Neural cell (in vitro differentiated cells): ENCODE data around the gene KRTAP4-8. TPM values are rescaled to one million over a fixed set of nuclear protein-coding genes. Genes with fewer than 3 reads are reported as not detected.
"Not testable (repeated sequence)": the region's sequence is repeated elsewhere in the genome, so short reads cannot be mapped to it uniquely, and the experiment has no call there.

Source experiments
- H2AFZ ChIP-seq: fragments of 200-600, 300-800 bp; sonication (generic), shearing (Covaris generic); 2 replicates; pipeline ENCODE4 v1.6.0; 2014; ENCODE audit warnings: low read depth, mild to moderate bottlenecking, antibody characterized with exemption, low read length, moderate library complexity
- H3F3A ChIP-seq: fragments of 200-600 bp; shearing (Covaris generic); 2 replicates; pipeline ENCODE4 v1.6.1; 2016; ENCODE audit warnings: mild to moderate bottlenecking, moderate library complexity, mixed read lengths, antibody characterized with exemption, low read length; ENCODE audit not compliant: insufficient read depth, poor library complexity, severe bottlenecking
- H3K27ac ChIP-seq: fragments of 200-600, 300-800 bp; sonication (generic), shearing (Covaris generic); 2 replicates; pipeline ENCODE4 v1.5.1; 2014; ENCODE audit warnings: mild to moderate bottlenecking, low read length, moderate library complexity
- H3K27me3 ChIP-seq: fragments of 300-800, 200-600 bp; sonication (generic), shearing (Covaris generic); 2 replicates; pipeline ENCODE4 v1.6.0; 2014; ENCODE audit warnings: mild to moderate bottlenecking, low read depth, low read length, moderate library complexity; ENCODE audit not compliant: insufficient read depth
- H3K36me3 ChIP-seq: fragments of 300-800, 200-600 bp; sonication (generic), shearing (Covaris generic); 2 replicates; pipeline ENCODE4 v1.5.1; 2014; ENCODE audit warnings: mild to moderate bottlenecking, antibody characterized with exemption, low read length, moderate library complexity; ENCODE audit not compliant: insufficient read depth
- H3K4me2 ChIP-seq: fragments of 300-800, 200-600 bp; sonication (generic), shearing (Covaris generic); 2 replicates; pipeline ENCODE4 v1.6.0; 2014; ENCODE audit warnings: mild to moderate bottlenecking, low read length
- H3K4me3 ChIP-seq: fragments of 300-800, 200-600 bp; sonication (generic), shearing (Covaris generic); 2 replicates; pipeline ENCODE4 v1.5.1; 2014; ENCODE audit warnings: mild to moderate bottlenecking, low read length, moderate library complexity
- H3K79me2 ChIP-seq: fragments of 200-600 bp; shearing (Covaris generic); replicated peaks from 2 replicates; pipeline ENCODE4 v1.6.0; 2014; ENCODE audit warnings: mild to moderate bottlenecking, low read length, moderate library complexity; ENCODE audit not compliant: insufficient read depth
- H3K9ac ChIP-seq: fragments of 300-800, 200-600 bp; sonication (generic), shearing (Covaris generic); 2 replicates; pipeline ENCODE4 v1.6.1; 2016; ENCODE audit warnings: mild to moderate bottlenecking, low read length, mixed read lengths
- H3K9me2 ChIP-seq: fragments of 200-600 bp; shearing (Covaris generic); 2 replicates; pipeline ENCODE4 v1.6.1; 2016; ENCODE audit warnings: mild to moderate bottlenecking, low read length, mixed read lengths; ENCODE audit not compliant: insufficient read depth
- H3K9me3 ChIP-seq: fragments of 200-600, 300-800 bp; sonication (generic), shearing (Covaris generic); 2 replicates; pipeline ENCODE4 v1.6.1; 2016; ENCODE audit warnings: mild to moderate bottlenecking, mixed run types, low read length, moderate library complexity, mixed read lengths
- H4K20me1 ChIP-seq: fragments of 200-600 bp; shearing (Covaris generic); 2 replicates; pipeline ENCODE4 v1.6.1; 2016; ENCODE audit warnings: mild to moderate bottlenecking, mixed run types; ENCODE audit not compliant: insufficient read depth
- CTCF ChIP-seq: fragments of 450-650 bp; IDR thresholded peaks from 2 replicates; pipeline ENCODE4 v1.5.1; 2014; ENCODE audit warnings: antibody characterized with exemption, mild to moderate bottlenecking, moderate library complexity; ENCODE audit not compliant: poor library complexity, severe bottlenecking
- EP300 ChIP-seq: fragments of 450-650 bp; conservative IDR thresholded peaks from 2 replicates; pipeline ENCODE4 v1.6.1; 2014; ENCODE audit warnings: antibody characterized with exemption, mild to moderate bottlenecking, moderate library complexity; ENCODE audit not compliant: poor library complexity, severe bottlenecking
- EZH2 ChIP-seq: fragments of 200-600, 300-800 bp; shearing (Covaris generic), sonication (generic); IDR thresholded peaks from 2 replicates; pipeline ENCODE4 v1.6.1; 2014; ENCODE audit warnings: antibody characterized with exemption, low read length, borderline replicate concordance, mild to moderate bottlenecking; ENCODE audit not compliant: insufficient read depth, poor library complexity, severe bottlenecking
- MXI1 ChIP-seq: fragments of 450-650 bp; conservative IDR thresholded peaks from 2 replicates; pipeline ENCODE4 v1.6.1; 2014; ENCODE audit warnings: antibody characterized with exemption, mild to moderate bottlenecking; ENCODE audit not compliant: poor library complexity, severe bottlenecking
- POLR2AphosphoS5 ChIP-seq: IDR thresholded peaks from 2 replicates; pipeline ENCODE4 v1.6.1; 2012
- RAD21 ChIP-seq: fragments of 450-650 bp; conservative IDR thresholded peaks from 2 replicates; pipeline ENCODE4 v1.6.1; 2014; ENCODE audit warnings: antibody characterized with exemption, mild to moderate bottlenecking, moderate library complexity
- SMC3 ChIP-seq: fragments of 450-650 bp; conservative IDR thresholded peaks from 2 replicates; pipeline ENCODE4 v1.6.1; 2014; ENCODE audit warnings: antibody characterized with exemption, mild to moderate bottlenecking, moderate library complexity; ENCODE audit not compliant: poor library complexity
- TAF1 ChIP-seq: IDR thresholded peaks from 2 replicates; pipeline ENCODE4 v1.6.1; 2012; ENCODE audit warnings: low read depth
- polyA plus RNA-seq: library from polyadenylated mRNA; depleted of rRNA; stranded (reverse); fragments of >200 nt; gene quantifications from 2 replicates; pipeline ENCODE4 v1.2.3, GENCODE V29; 2014
- TF ChIP-seq, protein P1 (sequence below): IDR thresholded peaks from 2 replicates; pipeline ENCODE4 v1.6.1; 2012; ENCODE audit warnings: borderline replicate concordance

Gene KRTAP4-8
- polyA plus RNA-seq, 1 donor from 2014 or later: not detected

DNA sequence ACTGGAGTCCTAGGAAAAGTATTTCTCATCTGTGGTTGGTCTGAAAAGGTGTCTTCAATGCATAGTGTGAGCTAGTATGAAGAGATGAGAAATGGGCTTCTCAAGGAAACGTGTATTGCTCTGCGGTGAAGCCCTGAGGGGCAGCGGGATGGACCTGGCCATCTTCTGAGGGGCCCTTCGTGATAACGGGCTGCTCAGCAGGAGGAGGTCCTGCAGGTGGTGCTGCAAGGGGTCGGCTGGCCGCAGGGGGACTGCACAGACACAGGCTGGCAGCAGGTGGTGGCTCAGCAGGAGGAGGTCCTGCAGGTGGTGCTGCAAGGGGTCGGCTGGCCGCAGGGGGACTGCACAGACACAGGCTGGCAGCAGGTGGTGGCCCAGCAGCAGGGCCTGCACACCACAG lies 43.4 kb downstream of the KRTAP4-8 start:
- H3K4me3 ChIP-seq, H3K27me3 ChIP-seq, H3K9me3 ChIP-seq, H3K9ac ChIP-seq, H3K27ac ChIP-seq, H2AFZ ChIP-seq, H3K4me2 ChIP-seq, H3F3A ChIP-seq, H3K79me2 ChIP-seq, H4K20me1 ChIP-seq, H3K36me3 ChIP-seq, H3K9me2 ChIP-seq: not testable (repeated sequence)

DNA sequence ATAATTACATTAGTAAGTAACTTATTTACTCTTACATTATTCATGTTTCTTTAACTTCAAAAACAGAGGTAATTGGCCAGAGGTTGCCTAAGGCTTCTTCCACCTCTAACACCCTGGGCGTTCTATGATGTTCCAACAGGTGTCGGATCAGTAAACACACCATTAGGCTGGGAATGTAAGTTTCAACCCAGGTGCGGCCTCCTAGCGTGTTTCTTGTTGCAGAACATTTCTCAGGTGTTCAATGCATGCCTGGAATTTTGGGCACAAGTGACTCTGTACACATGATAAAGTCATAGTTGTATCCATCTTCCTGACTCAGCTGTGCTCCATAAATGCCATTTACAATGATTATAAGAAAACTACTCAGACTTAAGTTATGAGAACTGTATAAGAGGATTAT lies 43.9 kb downstream of the KRTAP4-8 start:
- Histone ChIP-seq H3F3A (no peaks in the 10 kb centered on the region), H3K9ac (no peak overlapping the region), H3K36me3 (no peaks in the 10 kb centered on the region), H3K4me3 (no peak overlapping the region), H3K9me2 (no peaks in the 10 kb centered on the region), H3K79me2 (no peaks in the 10 kb centered on the region), H4K20me1 (no peaks in the 10 kb centered on the region), H3K27me3 (no peaks in the 10 kb centered on the region), H3K4me2 (no peak overlapping the region), H3K27ac (no peak overlapping the region), H3K9me3 (no peaks in the 10 kb centered on the region), H2AFZ (no peak overlapping the region)
- TF ChIP-seq EP300 (no peak), CTCF (no peak), RAD21 (no peak), POLR2AphosphoS5 (no peak), EZH2 (no peak), SMC3 (no peak), TAF1 (no peak)
- TF ChIP-seq, protein P1, sequence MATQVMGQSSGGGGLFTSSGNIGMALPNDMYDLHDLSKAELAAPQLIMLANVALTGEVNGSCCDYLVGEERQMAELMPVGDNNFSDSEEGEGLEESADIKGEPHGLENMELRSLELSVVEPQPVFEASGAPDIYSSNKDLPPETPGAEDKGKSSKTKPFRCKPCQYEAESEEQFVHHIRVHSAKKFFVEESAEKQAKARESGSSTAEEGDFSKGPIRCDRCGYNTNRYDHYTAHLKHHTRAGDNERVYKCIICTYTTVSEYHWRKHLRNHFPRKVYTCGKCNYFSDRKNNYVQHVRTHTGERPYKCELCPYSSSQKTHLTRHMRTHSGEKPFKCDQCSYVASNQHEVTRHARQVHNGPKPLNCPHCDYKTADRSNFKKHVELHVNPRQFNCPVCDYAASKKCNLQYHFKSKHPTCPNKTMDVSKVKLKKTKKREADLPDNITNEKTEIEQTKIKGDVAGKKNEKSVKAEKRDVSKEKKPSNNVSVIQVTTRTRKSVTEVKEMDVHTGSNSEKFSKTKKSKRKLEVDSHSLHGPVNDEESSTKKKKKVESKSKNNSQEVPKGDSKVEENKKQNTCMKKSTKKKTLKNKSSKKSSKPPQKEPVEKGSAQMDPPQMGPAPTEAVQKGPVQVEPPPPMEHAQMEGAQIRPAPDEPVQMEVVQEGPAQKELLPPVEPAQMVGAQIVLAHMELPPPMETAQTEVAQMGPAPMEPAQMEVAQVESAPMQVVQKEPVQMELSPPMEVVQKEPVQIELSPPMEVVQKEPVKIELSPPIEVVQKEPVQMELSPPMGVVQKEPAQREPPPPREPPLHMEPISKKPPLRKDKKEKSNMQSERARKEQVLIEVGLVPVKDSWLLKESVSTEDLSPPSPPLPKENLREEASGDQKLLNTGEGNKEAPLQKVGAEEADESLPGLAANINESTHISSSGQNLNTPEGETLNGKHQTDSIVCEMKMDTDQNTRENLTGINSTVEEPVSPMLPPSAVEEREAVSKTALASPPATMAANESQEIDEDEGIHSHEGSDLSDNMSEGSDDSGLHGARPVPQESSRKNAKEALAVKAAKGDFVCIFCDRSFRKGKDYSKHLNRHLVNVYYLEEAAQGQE: no peak

- H3K9me3 ChIP-seq: no peaks in the 10 kb centered on the region
- H3K4me3 ChIP-seq: no peak overlapping the region
- H3K4me2 ChIP-seq: no peak overlapping the region
- no peaks in the 10 kb centered on the region for H3K79me2 ChIP-seq
- H2AFZ ChIP-seq: no peak overlapping the region
- H4K20me1 ChIP-seq: no peaks in the 10 kb centered on the region
- no peaks in the 10 kb centered on the region for H3K9me2 ChIP-seq
- no peaks in the 10 kb centered on the region for H3K36me3 ChIP-seq
- no peak overlapping the region for H3K9ac ChIP-seq
- no peak for TF ChIP-seq SMC3
- no peak for TF ChIP-seq CTCF
- no peak for TF ChIP-seq EZH2
- no peak for TF ChIP-seq EP300
- TF ChIP-seq MXI1: no peak
- no peak for TF ChIP-seq POLR2AphosphoS5
- TF ChIP-seq RAD21: no peak
- TF ChIP-seq, protein P1: no peak
- TF ChIP-seq TAF1: no peak
- no peak overlapping the region for H3K27ac ChIP-seq
- no peaks in the 10 kb centered on the region for H3F3A ChIP-seq
- no peaks in the 10 kb centered on the region for H3K27me3 ChIP-seq
These were observed 45.4 kb downstream of the KRTAP4-8 start for GRCh38 chr17:41052566-41052965.
